SK-N-SH (cell line): Measurements from ENCODE around the gene CACNA1F. TPM values are rescaled to one million over a fixed set of nuclear protein-coding genes. Genes with fewer than 3 reads are reported as not detected.

ENCODE experiments used
- CTCF ChIA-PET: fragments of 300-600, 350-600 bp; formaldehyde crosslinking; extraction: SDS; loops from one replicate; lab custom pipeline; 2021; lab: Yijun Ruan, JAX
- POLR2A ChIA-PET: fragments of 350-600 bp; sonication (Branson Sonifier 250); formaldehyde crosslinking; extraction: SDS; loops from one replicate; lab custom pipeline; 2020; ENCODE audit warnings: antibody characterized with exemption, inconsistent platforms; lab: Yijun Ruan, JAX
- DNase-seq: peaks from one replicate; pipeline ENCODE4 v3.0.0; 2012
- H2AFZ ChIP-seq: fragments of 200-600 bp; sonication (generic); 2 replicates; pipeline ENCODE4 v1.8.1; 2016; ENCODE audit warnings: antibody characterized with exemption, mild to moderate bottlenecking, low read depth
- H3F3A ChIP-seq: fragments of 200-600 bp; sonication (generic); replicated peaks from 2 replicates; pipeline ENCODE3; 2016; ENCODE audit warnings: antibody characterized with exemption, mild to moderate bottlenecking; ENCODE audit not compliant: insufficient read depth
- H3K27ac ChIP-seq, 2 experiments: fragments of 200-500 bp in 1 of 2; fragments of 200-600 bp in 1 of 2; sonication (Bioruptor generic) in 1 of 2; sonication (generic), shearing (Covaris generic) in 1 of 2; 2 replicates each; pipeline versions ENCODE4 v1.5.1 to v1.6.1; 2014 to 2016; ENCODE audit warnings: low read depth in 2 of 2, inconsistent platforms in 1 of 2, low read length in 1 of 2, mild to moderate bottlenecking in 1 of 2, mixed read lengths in 1 of 2
- H3K27me3 ChIP-seq: fragments of 200-600 bp; sonication (generic), shearing (Covaris generic); 2 replicates; pipeline ENCODE4 v1.6.1; 2016; ENCODE audit warnings: mixed run types; ENCODE audit not compliant: insufficient read depth
- H3K36me3 ChIP-seq, 2 experiments: fragments of 200-500 bp in 1 of 2; fragments of 200-600 bp in 1 of 2; sonication (Bioruptor generic) in 1 of 2; sonication (generic) in 1 of 2; replicated peaks in 1 of 2; 2 replicates each; pipeline versions ENCODE3 to v1.5.1; 2014 to 2016; ENCODE audit warnings: low read length in 1 of 2, mild to moderate bottlenecking in 1 of 2; ENCODE audit not compliant: insufficient read depth in 2 of 2, control insufficient read depth in 1 of 2
- H3K4me1 ChIP-seq, 2 experiments: fragments of 200-500 bp in 1 of 2; fragments of 200-600 bp in 1 of 2; sonication (Bioruptor generic) in 1 of 2; sonication (generic), shearing (Covaris generic) in 1 of 2; 2 replicates each; pipeline versions ENCODE4 v1.5.1 to v1.6.1; 2014 to 2016; ENCODE audit warnings: low read depth in 1 of 2, low read length in 1 of 2, mixed run types in 1 of 2; ENCODE audit not compliant: insufficient read depth in 2 of 2, control insufficient read depth in 1 of 2
- H3K4me2 ChIP-seq: fragments of 200-600 bp; sonication (generic), shearing (Covaris generic); 2 replicates; pipeline ENCODE4 v1.6.1; 2017; ENCODE audit warnings: mixed run types
- H3K4me3 ChIP-seq, 2 experiments: fragments of 200-500 bp in 1 of 2; fragments of 200-600 bp in 1 of 2; sonication (Bioruptor generic) in 1 of 2; sonication (generic), shearing (Covaris generic) in 1 of 2; 2 replicates each; pipeline versions ENCODE4 v1.5.1 to v1.8.1; 2014 to 2016; ENCODE audit warnings: low read depth in 2 of 2, inconsistent platforms in 1 of 2, low read length in 1 of 2, mild to moderate bottlenecking in 1 of 2, mixed read lengths in 1 of 2, moderate library complexity in 1 of 2
- H3K79me2 ChIP-seq: fragments of 200-600 bp; sonication (generic); 2 replicates; pipeline ENCODE4 v1.8.1; 2017; ENCODE audit warnings: mild to moderate bottlenecking; ENCODE audit not compliant: insufficient read depth
- H3K9ac ChIP-seq: fragments of 200-600 bp; sonication (generic); 2 replicates; pipeline ENCODE4 v1.6.1; 2017; ENCODE audit warnings: mixed run types
- H3K9me2 ChIP-seq: fragments of 200-600 bp; sonication (generic); 2 replicates; pipeline ENCODE4 v1.6.1; 2017; ENCODE audit warnings: mixed run types
- H3K9me3 ChIP-seq: fragments of 200-600 bp; sonication (generic); 2 replicates; pipeline ENCODE4 v1.6.1; 2017; ENCODE audit warnings: mixed run types, mild to moderate bottlenecking, moderate library complexity
- H4K20me1 ChIP-seq: fragments of 200-600 bp; sonication (generic); 2 replicates; pipeline ENCODE4 v1.6.1; 2017; ENCODE audit warnings: mild to moderate bottlenecking, mixed run types; ENCODE audit not compliant: insufficient read depth
- CTCF ChIP-seq: fragments of 200-600 bp; sonication (generic); IDR thresholded peaks from 2 replicates; pipeline ENCODE4 v1.6.1; 2017; ENCODE audit warnings: antibody characterized with exemption, mild to moderate bottlenecking, moderate library complexity
- EP300 ChIP-seq, 2 experiments: IDR thresholded peaks; 2 replicates each; pipeline versions ENCODE4 v1.4.0 to v1.6.1; 2012; ENCODE audit warnings: borderline replicate concordance in 1 of 2, low read depth in 1 of 2, low read length in 1 of 2
- EZH2phosphoT487 ChIP-seq: fragments of 200-600 bp; sonication (generic); IDR thresholded peaks from 2 replicates; pipeline ENCODE4 v1.6.1; 2017; ENCODE audit warnings: low read depth, mixed run types, mild to moderate bottlenecking, antibody characterized with exemption, moderate library complexity, borderline replicate concordance
- FOSL2 ChIP-seq: IDR thresholded peaks from 2 replicates; pipeline ENCODE4 v1.4.0; 2012; ENCODE audit warnings: low read depth, mild to moderate bottlenecking, moderate library complexity, borderline replicate concordance
- FOXM1 ChIP-seq: IDR thresholded peaks from 2 replicates; pipeline ENCODE4 v1.4.0; 2012; ENCODE audit warnings: low read depth, mild to moderate bottlenecking
- GABPA ChIP-seq: IDR thresholded peaks from 2 replicates; pipeline ENCODE4 v1.4.0; 2012; ENCODE audit warnings: low read depth, mild to moderate bottlenecking
- GATA2 ChIP-seq: sonication (generic); formaldehyde crosslinking; IDR thresholded peaks from 2 replicates; pipeline ENCODE4 v1.5.0; 2020; ENCODE audit warnings: mild to moderate bottlenecking, missing genetic modification reagents
- MAX ChIP-seq: IDR thresholded peaks from 2 replicates; pipeline ENCODE4 v1.4.0; 2012; ENCODE audit warnings: low read depth
- MXI1 ChIP-seq: IDR thresholded peaks from 2 replicates; pipeline ENCODE4 v1.6.1; 2012; ENCODE audit warnings: mild to moderate bottlenecking, low read depth, low read length, improper control_type of control experiment
- NRF1 ChIP-seq: IDR thresholded peaks from 2 replicates; pipeline ENCODE4 v1.6.1; 2012; ENCODE audit warnings: low read depth, mild to moderate bottlenecking, low read length
- RAD21 ChIP-seq: IDR thresholded peaks from 2 replicates; pipeline ENCODE4 v1.6.1; 2012; ENCODE audit warnings: mild to moderate bottlenecking, low read length
- RXRA ChIP-seq: IDR thresholded peaks from 2 replicates; pipeline ENCODE4 v1.4.0; 2012; ENCODE audit warnings: low read depth, mild to moderate bottlenecking, borderline replicate concordance
- SIN3A ChIP-seq: IDR thresholded peaks from 2 replicates; pipeline ENCODE4 v1.6.1; 2012; ENCODE audit warnings: low read depth, mild to moderate bottlenecking, low read length, moderate library complexity, borderline replicate concordance
- TCF12 ChIP-seq: IDR thresholded peaks from 2 replicates; pipeline ENCODE4 v1.4.0; 2012
- TEAD4 ChIP-seq: IDR thresholded peaks from 2 replicates; pipeline ENCODE4 v1.4.0; 2012; ENCODE audit warnings: mild to moderate bottlenecking, borderline replicate concordance; ENCODE audit not compliant: insufficient read depth
- USF1 ChIP-seq: IDR thresholded peaks from 2 replicates; pipeline ENCODE4 v1.4.0; 2012; ENCODE audit warnings: low read depth, borderline replicate concordance
- USF2 ChIP-seq: fragments of 150-350 bp; IDR thresholded peaks from 2 replicates; pipeline ENCODE4 v1.6.1; 2017; ENCODE audit warnings: antibody characterized with exemption, low read length, low read depth, borderline replicate concordance
- YY1 ChIP-seq: IDR thresholded peaks from 2 replicates; pipeline ENCODE4 v1.4.0; 2012; ENCODE audit warnings: low read depth, mild to moderate bottlenecking
- WGBS: methylation state at CpG from one replicate; pipeline ENCODE4 v1.1.6; 2017; ENCODE audit warnings: low lambda C conversion rate; 5-methylcytosine and 5-hydroxymethylcytosine counted together
- polyA plus RNA-seq, 3 experiments: library from polyadenylated mRNA; depleted of rRNA; stranded (reverse); fragments of >200 nt; gene quantifications; 2 replicates each; pipeline ENCODE4 v1.2.3, GENCODE V29; 2012
- TF ChIP-seq, protein P1 (sequence below): IDR thresholded peaks from 2 replicates; pipeline ENCODE4 v1.6.1; 2012; ENCODE audit warnings: mild to moderate bottlenecking, low read depth, low read length, moderate library complexity

CACNA1F gene
- polyA plus RNA-seq, 1 of the 3 experiments (the other 2 are of a cell fraction): not detected

DNA sequence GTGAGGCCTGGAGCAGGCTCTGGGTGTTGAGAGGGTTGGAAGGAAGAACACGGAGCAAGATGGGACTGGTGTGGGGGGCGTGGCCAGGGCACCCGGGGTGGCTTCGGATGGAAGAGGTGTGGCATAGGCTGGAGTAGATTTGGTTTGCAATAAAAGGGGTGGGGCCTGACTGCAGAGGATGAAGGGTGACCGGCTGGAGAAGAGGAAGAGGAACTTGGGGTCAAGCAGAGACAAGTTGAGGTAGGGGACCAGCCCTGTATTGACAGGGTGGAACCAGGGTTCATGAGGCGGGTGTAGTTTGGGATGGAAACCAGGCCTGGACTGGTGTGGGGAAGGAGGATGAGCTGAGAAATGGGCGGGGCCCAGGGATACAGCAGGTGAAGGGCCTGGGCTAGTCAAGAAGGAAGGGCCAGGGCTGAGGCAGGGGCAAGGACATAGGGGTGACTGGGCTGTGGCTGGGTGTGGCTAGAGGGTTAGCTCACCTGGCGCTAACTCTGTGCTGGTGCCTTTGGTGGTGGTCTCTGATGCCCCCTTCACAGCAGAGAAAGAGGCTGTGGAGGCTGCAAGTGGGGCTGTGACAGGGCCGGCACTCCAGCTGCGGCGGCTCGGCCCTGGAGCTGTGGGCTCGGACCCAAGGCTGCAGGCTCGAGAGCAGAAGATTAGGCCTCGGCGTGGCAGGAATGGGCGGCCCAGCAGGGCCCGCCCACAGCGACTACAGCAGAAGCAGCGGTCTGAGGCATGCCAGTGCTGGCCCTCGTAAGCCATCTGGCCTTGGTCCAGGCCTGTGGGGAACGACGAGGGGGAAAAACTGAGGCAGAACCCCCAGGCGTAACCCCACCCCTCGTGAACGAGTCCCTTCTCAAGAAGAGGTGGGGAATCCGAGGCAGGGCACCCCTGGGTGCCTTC, 56.5 kb downstream of the CACNA1F start (continued):
- TF ChIP-seq MAX (no peak), FOXM1 (no peak), SIN3A (no peak), RXRA (no peak)

DNA sequence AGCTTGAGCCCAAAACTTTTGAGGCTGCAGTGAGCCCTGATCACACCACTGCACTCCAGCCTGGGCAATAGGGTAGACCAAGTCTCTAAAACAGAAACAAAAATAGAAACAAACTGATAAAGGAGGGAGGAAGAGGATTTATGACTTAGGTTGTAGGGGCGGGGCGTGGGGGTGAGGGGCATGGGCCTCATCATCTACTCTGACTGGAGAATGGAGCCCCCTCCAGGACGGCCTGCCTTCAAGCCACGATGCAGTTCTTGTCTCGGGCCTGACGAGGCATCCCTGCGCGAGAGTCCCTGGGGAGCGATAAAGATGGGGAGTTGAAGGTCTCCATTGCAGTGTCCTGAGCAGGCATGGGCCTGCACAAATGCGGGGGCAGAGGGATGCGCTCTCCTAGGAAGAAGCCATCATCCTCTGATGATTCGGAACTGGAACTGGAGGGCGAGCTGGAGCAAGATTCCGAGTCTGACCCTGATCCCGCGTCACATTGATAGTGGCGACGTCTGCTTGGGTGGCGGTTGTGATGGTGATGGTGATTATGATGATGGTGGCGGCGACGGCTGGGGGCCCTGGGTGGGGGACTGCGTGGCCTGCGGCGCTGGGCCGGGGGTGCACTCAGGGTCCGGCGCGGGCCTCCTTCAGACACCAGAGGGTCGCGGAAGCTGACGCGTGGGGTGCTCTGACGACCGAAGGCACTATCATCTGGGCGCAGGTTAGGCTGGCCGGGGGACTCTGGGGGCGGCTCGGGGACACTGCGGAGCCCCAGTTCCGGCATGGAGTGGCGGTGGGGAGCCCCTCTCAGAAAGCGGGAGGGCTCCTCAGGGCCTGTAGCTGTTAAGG, 57.5 kb downstream of the CACNA1F start:
- H3K79me2 ChIP-seq: peaks cover 22% of the 10 kb centered on the region; the same call in 1 of the 2 replicates
- no peaks in the 10 kb centered on the region; a peak in 1 of 4 replicates for H3K4me1 ChIP-seq
- H3K4me2 ChIP-seq: no peak overlapping the region
- no peak overlapping the region for H3K4me3 ChIP-seq
- ChIA-PET CTCF (interaction anchor here (1.0 kb wide), 1 partner anchor 17 kb away, joined by 3 read pairs; no protein-coding TSS in a partner anchor), POLR2A (no interaction called here)
- H3K36me3 ChIP-seq: no peaks in the 10 kb centered on the region
- WGBS: 55% methylated on average over 23 of the region's 43 CpGs
- DNase-seq: no peak
- no peak overlapping the region for H2AFZ ChIP-seq
- no peak overlapping the region for H3K27ac ChIP-seq
- no peaks in the 10 kb centered on the region for H3F3A ChIP-seq
- TF ChIP-seq TCF12: no peak
- TF ChIP-seq RXRA: no peak
- TF ChIP-seq CTCF: no peak
- no peak for TF ChIP-seq GATA2 (CRISPR knock-in tag)
- no peak for TF ChIP-seq NRF1
- no peak for TF ChIP-seq USF2
- TF ChIP-seq EP300 (IDR thresholded peaks at IDR 0.05; ENCODE audit: borderline replicate concordance in 1 of 2, low read depth in 1 of 2, low read length in 1 of 2): no peak
- no peak for TF ChIP-seq TEAD4
- no peak for TF ChIP-seq FOXM1
- no peak for TF ChIP-seq FOSL2
- TF ChIP-seq, protein P1, sequence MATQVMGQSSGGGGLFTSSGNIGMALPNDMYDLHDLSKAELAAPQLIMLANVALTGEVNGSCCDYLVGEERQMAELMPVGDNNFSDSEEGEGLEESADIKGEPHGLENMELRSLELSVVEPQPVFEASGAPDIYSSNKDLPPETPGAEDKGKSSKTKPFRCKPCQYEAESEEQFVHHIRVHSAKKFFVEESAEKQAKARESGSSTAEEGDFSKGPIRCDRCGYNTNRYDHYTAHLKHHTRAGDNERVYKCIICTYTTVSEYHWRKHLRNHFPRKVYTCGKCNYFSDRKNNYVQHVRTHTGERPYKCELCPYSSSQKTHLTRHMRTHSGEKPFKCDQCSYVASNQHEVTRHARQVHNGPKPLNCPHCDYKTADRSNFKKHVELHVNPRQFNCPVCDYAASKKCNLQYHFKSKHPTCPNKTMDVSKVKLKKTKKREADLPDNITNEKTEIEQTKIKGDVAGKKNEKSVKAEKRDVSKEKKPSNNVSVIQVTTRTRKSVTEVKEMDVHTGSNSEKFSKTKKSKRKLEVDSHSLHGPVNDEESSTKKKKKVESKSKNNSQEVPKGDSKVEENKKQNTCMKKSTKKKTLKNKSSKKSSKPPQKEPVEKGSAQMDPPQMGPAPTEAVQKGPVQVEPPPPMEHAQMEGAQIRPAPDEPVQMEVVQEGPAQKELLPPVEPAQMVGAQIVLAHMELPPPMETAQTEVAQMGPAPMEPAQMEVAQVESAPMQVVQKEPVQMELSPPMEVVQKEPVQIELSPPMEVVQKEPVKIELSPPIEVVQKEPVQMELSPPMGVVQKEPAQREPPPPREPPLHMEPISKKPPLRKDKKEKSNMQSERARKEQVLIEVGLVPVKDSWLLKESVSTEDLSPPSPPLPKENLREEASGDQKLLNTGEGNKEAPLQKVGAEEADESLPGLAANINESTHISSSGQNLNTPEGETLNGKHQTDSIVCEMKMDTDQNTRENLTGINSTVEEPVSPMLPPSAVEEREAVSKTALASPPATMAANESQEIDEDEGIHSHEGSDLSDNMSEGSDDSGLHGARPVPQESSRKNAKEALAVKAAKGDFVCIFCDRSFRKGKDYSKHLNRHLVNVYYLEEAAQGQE: no peak
- TF ChIP-seq EZH2phosphoT487: no peak
- TF ChIP-seq USF1: no peak
- TF ChIP-seq GABPA: no peak
- TF ChIP-seq RAD21: no peak
- TF ChIP-seq YY1: no peak
- no peak for TF ChIP-seq MXI1
- H3K9me3 ChIP-seq: no peaks in the 10 kb centered on the region
- H4K20me1 ChIP-seq: no peaks in the 10 kb centered on the region
- H3K9me2 ChIP-seq: no peaks in the 10 kb centered on the region
- no peak overlapping the region for H3K9ac ChIP-seq
- H3K27me3 ChIP-seq: no peaks in the 10 kb centered on the region; the same call in 1 of the 2 replicates
